ENCODE results near the gene SRP68.

GRCh38 chr17:76040376-76040775 lies 31.9 kb downstream of the SRP68 start:
- TF ChIP-seq CTCF (conservative IDR thresholded peaks at IDR 0.05 in 1 of 2, IDR thresholded peaks at IDR 0.05 in 1 of 2; ENCODE audit: low read depth in 1 of 2, low read length in 2 of 2) = no peak
- no peak for TF ChIP-seq EZH2 (IDR thresholded peaks at IDR 0.05; ENCODE audit: low read length, missing control alignments)
